ENCODE measurements around the gene SFXN3.
A peak's percentile ranks its signal among the peaks of the same experiment; 100 is the strongest.

The SFXN3 gene

GRCh38 chr10:101060951-101061623 is 30.1 kb downstream of the SFXN3 start:
- peak; percentile 79 for DNase-seq

- no peak for DNase-seq
Observed at GRCh38 chr10:101061624-101062231, 30.7 kb downstream of the SFXN3 start, which contains the start of gene KAZALD1. TSS of gene KAZALD1 (plus strand) at chr10:101061989. CDS start at chr10:101062593, 604 bp downstream.

- peak; percentile 60 for DNase-seq
Observed at GRCh38 chr10:101062232-101063049, 31.4 kb downstream of the SFXN3 start.

GRCh38 chr10:101063050-101063525 is 32.1 kb downstream of the SFXN3 start:
- DNase-seq: no peak

GRCh38 chr10:101063548-101064414 is 32.7 kb downstream of the SFXN3 start:
- DNase-seq: no peak

GRCh38 chr10:101064415-101065030 is 33.5 kb downstream of the SFXN3 start:
- no peak for DNase-seq

- no peak for DNase-seq
Observed at GRCh38 chr10:101065481-101066145, 34.6 kb downstream of the SFXN3 start.

- peak; percentile 68 for DNase-seq
Observed at GRCh38 chr10:101066146-101066895, 35.3 kb downstream of the SFXN3 start.

- DNase-seq: no peak
Observed at GRCh38 chr10:101066896-101067355, 35.9 kb downstream of the SFXN3 start.

GRCh38 chr10:101067356-101068083 is 36.5 kb downstream of the SFXN3 start:
- peak; percentile 72 for DNase-seq

GRCh38 chr10:101069441-101069840 is 38.4 kb downstream of the SFXN3 start:
- DNase-seq: no peak

GRCh38 chr10:101070098-101070497 is 39.1 kb downstream of the SFXN3 start:
- DNase-seq: no peak

- no peak for DNase-seq
Observed at GRCh38 chr10:101071267-101071884, 40.3 kb downstream of the SFXN3 start.

GRCh38 chr10:101071885-101072433 is 40.9 kb downstream of the SFXN3 start:
- DNase-seq: no peak

GRCh38 chr10:101072923-101073322 is 41.9 kb downstream of the SFXN3 start:
- no peak for DNase-seq

- DNase-seq: no peak
Observed at GRCh38 chr10:101073631-101074030, 42.6 kb downstream of the SFXN3 start.

GRCh38 chr10:101075775-101076174 is 44.7 kb downstream of the SFXN3 start:
- no peak for DNase-seq

GRCh38 chr10:101076630-101077029 is 45.6 kb downstream of the SFXN3 start:
- DNase-seq: no peak

GRCh38 chr10:101079874-101080273 is 48.8 kb downstream of the SFXN3 start:
- DNase-seq: no peak
